Activated T-helper 17 cell treated with anti-CD3 and anti-CD28 coated beads, Interleukin-2, amount 50 U/mL, for 72 hours (primary cell): ENCODE results near the gene TNFRSF8. TPM values are rescaled to one million over a fixed set of nuclear protein-coding genes. Genes with fewer than 3 reads are reported as not detected.

ENCODE experiments used
- ATAC-seq: fragments of 150-1000 bp; cut with Tn5 transposase; replicated peaks from 2 replicates; pipeline ENCODE4 v1.10.0; 2021; ENCODE audit warnings: mild to moderate bottlenecking, moderate library complexity
- H3K27ac Mint-ChIP-seq: one replicate; pipeline ENCODE4 v1.8.0; 2022; ENCODE audit warnings: mixed read lengths
- H3K27me3 Mint-ChIP-seq: one replicate; pipeline ENCODE4 v1.8.0; 2022; ENCODE audit warnings: mixed read lengths
- H3K36me3 Mint-ChIP-seq: one replicate; pipeline ENCODE4 v1.8.0; 2022; ENCODE audit warnings: low read depth, mild to moderate bottlenecking, mixed read lengths
- H3K4me1 Mint-ChIP-seq: one replicate; pipeline ENCODE4 v1.8.0; 2022; ENCODE audit warnings: mixed read lengths
- H3K4me3 Mint-ChIP-seq: one replicate; pipeline ENCODE4 v1.8.0; 2022; ENCODE audit warnings: mild to moderate bottlenecking, mixed read lengths
- H3K9me3 Mint-ChIP-seq: one replicate; pipeline ENCODE4 v1.8.0; 2022; ENCODE audit warnings: mixed read lengths
- total RNA-seq, 2 donors: library from RNA; stranded (reverse); gene quantifications; one replicate each; pipeline ENCODE4 v1.2.3, GENCODE V29; 2022

TNFRSF8 gene
- total RNA-seq, 2 donors from 2014 or later: 35.3 to 216 TPM

- Mint-ChIP-seq H3K27ac (no peak overlapping the region), H3K9me3 (no peaks in the 10 kb centered on the region), H3K27me3 (no peaks in the 10 kb centered on the region), H3K4me1 (peaks cover 6% of the 10 kb centered on the region), H3K4me3 (no peak overlapping the region), H3K36me3 (peaks cover 57% of the 10 kb centered on the region)
- no peak for ATAC-seq
Measured at GRCh38 chr1:12114916-12115315, 51.8 kb downstream of the TNFRSF8 start.

- Mint-ChIP-seq H3K27ac (peak overlapping the region; percentile 14), H3K27me3 (no peaks in the 10 kb centered on the region), H3K4me3 (peak overlapping the region; percentile 10), H3K36me3 (peaks cover 39% of the 10 kb centered on the region), H3K9me3 (no peaks in the 10 kb centered on the region), H3K4me1 (peaks cover 24% of the 10 kb centered on the region)
- ATAC-seq: no peak
Measured at GRCh38 chr1:12121212-12122003, 58.3 kb downstream of the TNFRSF8 start.

GRCh38 chr1:12123172-12123571 is 60.1 kb downstream of the TNFRSF8 start:
- H3K27me3 Mint-ChIP-seq: no peaks in the 10 kb centered on the region
- H3K27ac Mint-ChIP-seq: no peak overlapping the region
- no peaks in the 10 kb centered on the region for H3K9me3 Mint-ChIP-seq
- no peak overlapping the region for H3K4me3 Mint-ChIP-seq
- ATAC-seq: no peak
- peaks cover 41% of the 10 kb centered on the region for H3K36me3 Mint-ChIP-seq
- H3K4me1 Mint-ChIP-seq: peaks cover 36% of the 10 kb centered on the region

- peaks cover 33% of the 10 kb centered on the region for H3K36me3 Mint-ChIP-seq
- H3K27me3 Mint-ChIP-seq: no peaks in the 10 kb centered on the region
- ATAC-seq: peak; percentile 18
- H3K4me3 Mint-ChIP-seq: peak overlapping the region; percentile 59
- no peaks in the 10 kb centered on the region for H3K9me3 Mint-ChIP-seq
- peak overlapping the region; percentile 85 for H3K27ac Mint-ChIP-seq
- peaks cover 42% of the 10 kb centered on the region for H3K4me1 Mint-ChIP-seq
Measured at GRCh38 chr1:12124693-12125421, 61.8 kb downstream of the TNFRSF8 start.

GRCh38 chr1:12125422-12126355 is 62.6 kb downstream of the TNFRSF8 start:
- Mint-ChIP-seq H3K4me1 (peaks cover 47% of the 10 kb centered on the region), H3K27ac (peak overlapping the region; percentile 85), H3K36me3 (peaks cover 25% of the 10 kb centered on the region), H3K4me3 (peak overlapping the region; percentile 59), H3K9me3 (no peaks in the 10 kb centered on the region), H3K27me3 (no peaks in the 10 kb centered on the region)
- ATAC-seq: no peak

- peaks cover 37% of the 10 kb centered on the region for H3K4me1 Mint-ChIP-seq
- peak overlapping the region; percentile 59 for H3K4me3 Mint-ChIP-seq
- H3K9me3 Mint-ChIP-seq: no peaks in the 10 kb centered on the region
- no peaks in the 10 kb centered on the region for H3K27me3 Mint-ChIP-seq
- H3K36me3 Mint-ChIP-seq: peaks cover 16% of the 10 kb centered on the region
- ATAC-seq: no peak
- peak overlapping the region; percentile 85 for H3K27ac Mint-ChIP-seq
Measured at GRCh38 chr1:12126781-12127180, 63.7 kb downstream of the TNFRSF8 start.

GRCh38 chr1:12127206-12127810 is 64.2 kb downstream of the TNFRSF8 start:
- peak overlapping the region; percentile 59 for H3K4me3 Mint-ChIP-seq
- H3K27me3 Mint-ChIP-seq: no peaks in the 10 kb centered on the region
- H3K36me3 Mint-ChIP-seq: peaks cover 15% of the 10 kb centered on the region
- H3K4me1 Mint-ChIP-seq: peaks cover 36% of the 10 kb centered on the region
- H3K27ac Mint-ChIP-seq: peak overlapping the region; percentile 85
- no peaks in the 10 kb centered on the region for H3K9me3 Mint-ChIP-seq
- peak; percentile 86 for ATAC-seq

GRCh38 chr1:12128120-12128519 is 65.0 kb downstream of the TNFRSF8 start:
- no peaks in the 10 kb centered on the region for H3K9me3 Mint-ChIP-seq
- peaks cover 15% of the 10 kb centered on the region for H3K36me3 Mint-ChIP-seq
- peaks cover 41% of the 10 kb centered on the region for H3K4me1 Mint-ChIP-seq
- H3K4me3 Mint-ChIP-seq: peak overlapping the region; percentile 59
- ATAC-seq: no peak
- peak overlapping the region; percentile 85 for H3K27ac Mint-ChIP-seq
- H3K27me3 Mint-ChIP-seq: no peaks in the 10 kb centered on the region

- no peak for ATAC-seq
- Mint-ChIP-seq H3K36me3 (peaks cover 15% of the 10 kb centered on the region), H3K27ac (peak overlapping the region; percentile 37), H3K4me1 (peaks cover 41% of the 10 kb centered on the region), H3K9me3 (no peaks in the 10 kb centered on the region), H3K27me3 (no peaks in the 10 kb centered on the region), H3K4me3 (peak overlapping the region; percentile 47)
Measured at GRCh38 chr1:12129624-12130023, 66.5 kb downstream of the TNFRSF8 start.

GRCh38 chr1:12130466-12131130 is 67.5 kb downstream of the TNFRSF8 start:
- Mint-ChIP-seq H3K9me3 (no peaks in the 10 kb centered on the region), H3K4me3 (no peak overlapping the region), H3K36me3 (peaks cover 13% of the 10 kb centered on the region), H3K27me3 (no peaks in the 10 kb centered on the region), H3K27ac (peak overlapping the region; percentile 37), H3K4me1 (peaks cover 33% of the 10 kb centered on the region)
- no peak for ATAC-seq

- ATAC-seq: no peak
- Mint-ChIP-seq H3K4me1 (peaks cover 29% of the 10 kb centered on the region), H3K27me3 (no peaks in the 10 kb centered on the region), H3K4me3 (peak overlapping the region; percentile 66), H3K9me3 (no peaks in the 10 kb centered on the region), H3K36me3 (peaks cover 6% of the 10 kb centered on the region), H3K27ac (peak overlapping the region; percentile 88)
Measured at GRCh38 chr1:12132078-12132477, 69.0 kb downstream of the TNFRSF8 start.

GRCh38 chr1:12134716-12135115 is 71.6 kb downstream of the TNFRSF8 start:
- Mint-ChIP-seq H3K4me1 (peaks cover 19% of the 10 kb centered on the region), H3K27ac (no peak overlapping the region), H3K27me3 (no peaks in the 10 kb centered on the region), H3K36me3 (peaks cover 6% of the 10 kb centered on the region), H3K4me3 (no peak overlapping the region), H3K9me3 (no peaks in the 10 kb centered on the region)
- no peak for ATAC-seq

- H3K27ac Mint-ChIP-seq: peak overlapping the region; percentile 72
Measured at GRCh38 chr1:12135612-12136011, 72.5 kb downstream of the TNFRSF8 start.

More at GRCh38 chr1:12135612-12136011, 72.5 kb downstream of the TNFRSF8 start:
- Mint-ChIP-seq H3K4me3 (no peak overlapping the region), H3K27me3 (no peaks in the 10 kb centered on the region), H3K36me3 (peaks cover 6% of the 10 kb centered on the region), H3K9me3 (no peaks in the 10 kb centered on the region), H3K4me1 (peaks cover 14% of the 10 kb centered on the region)
- no peak for ATAC-seq
